SIG-M5 treated with dmso at 0.1 percent for 504 hours (cell line): ENCODE results near the gene PAOX.

ENCODE experiments used
- DNase-seq: peaks from one replicate; lab custom pipeline; 2025; ENCODE audit not compliant: unreplicated experiment; lab: John Stamatoyannopoulos, UW

PAOX gene

DNA sequence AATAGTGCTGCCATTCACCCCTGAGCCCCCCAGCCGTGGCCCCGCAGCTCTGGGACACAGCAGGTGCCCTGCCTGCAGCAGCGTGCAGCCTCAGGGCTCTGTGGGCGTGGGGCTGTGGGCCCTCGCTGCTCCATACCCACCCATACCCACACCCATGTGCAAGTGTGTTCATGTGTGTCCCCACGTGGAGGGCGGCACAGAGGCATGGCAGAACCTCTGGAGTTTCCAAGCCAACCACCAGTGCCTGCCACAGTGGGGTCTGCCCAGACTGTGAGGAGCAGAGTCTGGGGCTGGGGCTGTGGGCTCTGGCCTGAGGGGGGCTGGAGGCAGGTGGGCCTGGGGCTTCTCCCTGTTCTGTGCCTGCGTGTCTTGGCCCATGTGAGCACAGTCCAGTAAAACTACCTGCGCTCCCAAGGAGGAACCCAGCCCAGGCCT, 29.5 kb upstream of the PAOX start:
- no peak for DNase-seq

DNA sequence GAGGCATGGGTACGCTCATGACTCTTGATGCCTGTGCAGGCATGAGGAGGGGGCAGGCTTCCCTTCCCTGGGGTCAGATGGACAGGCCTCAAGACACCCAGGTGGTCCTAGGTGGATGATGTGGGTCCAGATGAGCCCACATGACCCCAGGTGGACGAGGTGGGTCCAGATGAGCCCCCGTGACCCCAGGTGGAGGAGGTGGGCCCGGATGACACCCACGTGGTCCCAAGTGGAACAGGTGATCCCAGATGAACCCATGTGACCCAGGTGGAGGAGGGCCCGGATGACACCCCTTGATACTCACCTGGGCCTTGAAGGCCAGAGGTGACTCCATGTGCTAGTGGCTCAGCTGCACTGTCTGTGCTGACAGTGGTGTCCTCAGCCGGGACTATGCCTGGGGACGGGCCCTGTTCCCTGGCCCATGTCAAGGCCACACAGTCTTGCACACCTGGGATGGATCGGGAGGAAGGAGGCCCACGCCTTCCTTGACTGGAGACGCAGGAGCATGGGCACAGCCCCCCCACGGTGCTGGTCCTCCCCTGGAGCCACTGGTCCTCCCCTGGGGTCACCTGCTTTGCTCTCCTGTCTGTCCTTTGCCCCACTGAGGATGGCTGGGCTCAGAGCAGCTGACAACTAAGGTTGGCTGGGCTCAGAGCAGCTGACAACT, 28.6 kb upstream of the PAOX start:
- DNase-seq: no peak

GRCh38 chr10:133350950-133351329, 28.1 kb upstream of the PAOX start:
- DNase-seq: no peak

DNA sequence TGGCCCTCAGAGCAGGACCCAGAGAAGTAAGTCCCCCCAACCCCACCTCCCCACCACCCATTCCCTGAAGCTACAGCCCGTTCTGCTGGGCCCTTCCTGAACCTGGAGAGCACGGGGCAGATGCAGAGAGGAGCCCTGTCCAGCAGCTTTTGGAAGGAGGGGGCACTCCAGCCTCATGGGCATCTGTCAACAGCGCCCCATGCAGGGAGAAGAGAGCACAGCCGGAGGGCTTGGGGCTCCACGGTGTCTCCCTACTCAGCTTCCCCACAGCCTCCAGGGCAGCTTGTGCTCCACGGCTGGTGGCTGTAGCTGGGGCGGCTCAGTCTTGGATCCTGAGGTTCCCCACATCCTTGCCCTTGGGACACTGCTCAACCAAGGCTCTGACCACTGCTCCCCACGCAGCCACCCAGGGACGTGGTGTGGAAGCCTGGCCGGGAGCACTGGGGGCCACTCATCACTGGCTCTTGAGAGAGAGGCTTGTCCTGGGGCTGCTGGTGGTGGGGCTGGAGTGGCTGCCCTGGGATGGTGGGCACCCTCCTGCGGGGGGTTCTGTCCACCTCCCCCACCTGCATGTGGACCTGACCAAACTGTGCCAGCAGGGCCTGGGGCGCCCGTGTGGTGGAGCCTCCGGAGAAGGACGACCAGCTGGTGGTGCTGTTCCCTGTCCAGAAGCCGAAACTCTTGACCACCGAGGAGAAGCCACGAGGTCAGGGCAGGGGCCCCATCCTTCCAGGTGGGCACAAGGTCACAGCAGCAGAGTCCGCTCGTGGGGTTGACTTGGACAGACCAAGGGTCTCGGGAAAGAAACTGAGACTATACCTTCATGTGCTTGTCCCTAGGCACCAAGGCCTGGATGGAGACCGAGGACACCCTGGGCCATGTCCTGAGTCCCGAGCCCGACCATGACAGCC, 27.4 kb upstream of the PAOX start:
- no peak for DNase-seq

DNA sequence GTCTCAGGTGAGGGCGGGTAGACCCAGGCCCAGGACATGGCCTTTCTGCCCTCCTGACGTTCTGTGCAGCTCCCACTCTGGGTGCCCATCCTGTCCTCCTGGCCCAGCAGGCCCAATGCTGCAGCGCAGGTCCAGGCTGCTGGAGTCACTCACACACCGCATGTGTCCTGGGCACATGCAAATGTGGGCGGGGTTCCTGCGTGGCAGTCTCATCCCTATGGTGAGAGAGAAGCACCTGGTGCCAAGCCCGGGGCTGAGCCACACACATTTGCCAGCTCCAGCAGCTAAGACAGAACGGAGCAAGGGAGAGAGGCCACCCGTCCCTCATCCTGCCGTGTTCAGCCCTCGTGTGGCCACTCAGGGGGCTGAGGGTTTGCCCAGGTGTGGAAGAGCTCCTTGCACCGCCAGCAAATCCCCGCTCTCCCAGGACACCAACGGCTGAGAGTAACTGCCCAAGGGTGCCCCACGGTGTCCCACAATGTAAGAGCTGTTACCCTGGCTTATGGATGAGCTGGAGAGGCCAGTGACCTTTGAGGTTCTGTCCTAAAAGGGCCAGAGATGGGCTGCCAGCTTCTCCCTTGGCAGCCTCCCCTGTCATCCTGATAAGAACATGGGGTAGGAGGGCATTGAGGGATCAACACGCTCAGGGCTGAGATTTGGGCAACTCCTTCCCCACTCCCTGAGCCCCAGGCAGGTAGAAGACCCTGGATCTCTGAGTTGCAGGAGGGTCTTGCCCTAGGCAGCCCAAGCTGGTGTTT, 25.7 kb upstream of the PAOX start:
- DNase-seq: no peak

DNA sequence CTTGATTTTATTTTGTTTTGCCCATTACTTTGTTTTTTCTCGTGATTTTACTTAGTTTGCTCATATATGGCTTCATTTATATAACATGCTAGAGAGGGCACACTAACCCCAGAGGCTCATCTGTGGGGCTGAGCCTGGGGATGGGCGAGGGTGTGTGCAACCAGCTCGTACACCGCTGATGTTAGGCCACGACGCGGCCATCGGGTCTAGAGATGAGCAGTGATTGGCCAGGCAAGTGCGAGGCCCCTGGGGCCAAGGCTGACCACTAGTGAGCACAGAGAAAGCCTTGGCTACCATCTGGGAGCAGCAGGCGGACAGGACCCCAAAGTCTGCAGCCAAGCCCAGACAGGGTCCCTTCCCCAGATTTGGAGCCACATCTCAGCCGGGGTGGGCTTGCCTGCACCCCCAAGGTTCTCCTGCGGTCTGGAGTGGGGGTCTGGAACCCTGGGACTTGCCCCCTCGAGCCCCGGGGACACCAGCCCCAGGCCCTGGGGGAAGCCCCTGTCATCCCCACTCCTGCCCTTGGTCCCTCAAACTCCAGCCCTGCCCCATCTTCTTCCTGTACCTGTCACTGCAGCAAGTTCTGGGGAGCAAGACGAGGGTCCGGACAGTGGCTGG, 25.0 kb upstream of the PAOX start:
- no peak for DNase-seq

DNA sequence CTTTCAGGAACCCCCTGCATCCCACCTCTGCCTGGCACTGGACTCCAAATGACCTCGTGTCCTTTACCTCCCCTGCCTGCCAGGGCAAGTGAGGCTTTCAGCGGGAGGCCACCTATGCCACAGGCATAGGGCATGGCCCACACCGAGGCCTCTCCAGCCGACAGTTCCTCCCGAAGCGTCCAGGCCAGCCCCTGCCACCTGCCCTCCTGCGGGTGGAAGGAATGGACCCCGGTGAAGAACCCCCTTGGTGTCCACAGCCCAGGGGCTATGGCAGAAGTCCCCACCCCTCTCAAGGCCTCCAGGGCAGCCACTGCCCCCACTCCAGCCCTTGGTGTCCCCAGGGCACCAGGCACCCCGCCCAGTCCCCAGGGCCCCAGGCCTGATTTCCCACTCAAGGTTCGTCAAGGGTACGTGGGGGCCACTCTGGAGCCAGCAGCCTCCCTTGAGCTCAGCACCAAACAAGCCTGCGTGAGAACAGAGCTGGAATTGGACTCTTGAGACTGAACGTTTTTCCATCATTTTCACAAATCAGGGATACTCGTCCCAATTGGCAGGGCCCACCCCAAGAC, 24.3 kb upstream of the PAOX start:
- DNase-seq: no peak

- no peak for DNase-seq
These were observed 23.8 kb upstream of the PAOX start for GRCh38 chr10:133355266-133355665.

DNA sequence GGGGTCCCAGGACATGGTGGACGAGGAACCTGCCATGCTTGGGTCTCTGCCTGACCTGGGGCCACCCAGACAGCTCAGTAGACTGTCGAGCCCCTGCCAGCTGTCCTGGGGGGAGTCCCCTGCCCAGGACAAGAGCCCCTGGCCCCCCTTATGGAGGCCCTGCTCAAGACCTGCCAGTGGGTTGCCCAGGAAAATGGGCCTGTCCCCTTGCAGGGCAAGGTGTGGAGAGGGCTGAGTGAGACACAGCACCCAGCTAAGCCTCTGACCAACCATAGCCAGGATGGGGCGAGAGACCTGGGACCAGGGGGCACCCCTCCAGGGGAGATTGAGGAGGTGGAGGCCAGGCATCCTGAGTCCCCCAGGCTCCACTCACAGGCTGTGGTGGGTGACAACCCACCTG, 23.1 kb upstream of the PAOX start:
- DNase-seq: no peak

GRCh38 chr10:133356549-133357284, 22.3 kb upstream of the PAOX start:
- no peak for DNase-seq

DNA sequence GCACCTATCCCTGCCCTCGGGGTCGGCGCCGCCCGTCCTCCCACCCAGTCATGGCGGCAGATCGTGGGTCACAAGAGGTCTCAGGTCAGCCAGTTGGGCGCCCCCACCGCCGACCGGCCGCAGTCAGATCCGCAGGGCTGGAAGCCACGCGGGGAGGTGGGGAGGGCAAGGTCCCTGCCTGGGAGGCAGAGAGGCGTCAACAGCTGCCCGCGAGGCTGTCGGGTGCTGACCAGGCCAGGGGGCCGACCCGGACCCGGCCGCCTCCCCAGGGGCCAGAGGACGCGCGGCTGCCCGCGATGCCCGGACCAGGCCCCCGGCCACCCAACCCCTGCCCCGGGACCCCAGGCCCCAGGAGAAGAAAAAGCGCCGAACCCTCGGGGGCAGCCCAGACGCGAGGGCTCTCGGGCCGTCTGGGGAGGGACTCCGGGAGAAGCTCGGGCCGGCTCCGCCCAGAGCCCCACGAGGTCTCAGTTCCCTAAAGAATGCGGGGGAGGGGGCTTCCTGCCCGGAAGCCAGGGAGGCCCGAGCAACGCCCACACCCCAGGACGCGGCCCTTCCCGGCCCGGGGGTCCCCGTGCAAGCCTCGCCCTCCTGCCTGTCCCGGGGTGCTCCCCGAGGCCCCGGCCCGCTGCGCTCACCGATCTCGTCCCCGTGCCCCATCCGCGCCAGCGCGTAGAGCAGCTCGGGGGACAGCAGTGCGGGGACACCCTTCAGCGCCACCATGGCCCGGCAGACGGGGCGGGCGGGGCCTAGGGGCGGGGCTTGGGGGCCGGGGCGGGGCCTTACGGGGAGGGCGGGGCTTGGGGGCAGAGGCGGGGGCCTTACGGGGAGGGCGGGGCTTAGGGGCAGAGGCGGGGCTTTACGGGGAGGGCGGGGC, 21.5 kb upstream of the PAOX start, which contains the start of gene FUOM:
Gene FUOM (minus strand): TSS at position 735 of the 877 bp plus-strand sequence. CDS start 12 bp downstream, at position 723.
- DNase-seq: peak; percentile 69

- no peak for DNase-seq
These were observed 20.7 kb upstream of the PAOX start for GRCh38 chr10:133358162-133358924.

- no peak for DNase-seq
These were observed 20.1 kb upstream of the PAOX start for GRCh38 chr10:133358925-133359310.

- DNase-seq: no peak
These were observed 19.5 kb upstream of the PAOX start for GRCh38 chr10:133359554-133359971.

- no peak for DNase-seq
These were observed 19.0 kb upstream of the PAOX start for GRCh38 chr10:133359972-133360610.

DNA sequence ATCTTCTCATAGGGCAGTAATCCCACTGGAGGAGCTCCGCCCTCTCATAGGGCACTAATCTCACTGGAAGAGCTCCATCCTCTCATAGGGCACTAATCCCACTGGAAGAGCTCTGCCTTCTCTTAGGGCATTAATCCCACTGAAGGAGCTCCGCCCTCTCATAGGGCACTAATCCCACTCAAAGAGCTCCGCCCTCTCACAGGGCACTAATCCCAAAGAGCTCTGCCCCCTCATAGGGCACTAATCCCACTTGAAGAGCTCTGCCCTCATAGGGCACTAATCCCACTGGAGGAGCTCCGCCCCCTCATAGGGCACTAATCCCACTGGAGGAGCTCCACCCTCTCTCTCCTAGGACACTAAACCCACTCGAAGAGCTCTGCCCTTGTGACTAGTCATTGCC, 17.8 kb upstream of the PAOX start:
- DNase-seq: no peak

DNA sequence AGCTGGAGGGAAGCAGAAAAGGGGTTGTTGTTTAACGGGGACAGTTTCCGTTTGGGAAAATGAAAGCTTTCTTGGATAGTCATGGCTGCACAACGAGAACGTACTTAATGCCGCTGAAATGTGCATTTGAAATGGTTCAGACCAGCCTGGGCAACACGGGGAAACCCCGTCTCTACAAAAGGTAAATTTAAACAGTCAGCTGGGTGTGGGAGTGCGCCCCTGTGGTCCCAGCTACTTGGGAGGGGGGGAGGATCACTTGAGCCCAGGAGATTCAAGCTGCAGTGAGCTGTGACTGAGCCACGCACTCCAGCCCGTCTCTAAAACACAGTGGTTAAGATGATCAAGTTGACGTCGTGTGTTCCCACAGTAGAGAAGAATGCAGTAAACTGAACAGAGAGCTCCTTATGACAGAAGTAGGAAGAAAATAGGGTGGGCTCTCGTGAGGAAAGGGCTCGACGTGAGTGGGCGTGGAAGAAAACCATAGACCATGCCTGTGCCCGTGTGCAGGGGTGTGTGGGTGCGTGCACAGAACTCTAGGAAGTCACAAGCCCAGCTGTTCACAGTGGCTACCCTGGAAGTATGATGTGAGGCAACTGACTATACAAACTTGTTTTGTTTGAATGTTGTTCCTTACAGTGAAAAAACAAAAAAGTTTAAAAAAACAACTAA, 17.2 kb upstream of the PAOX start:
- DNase-seq: no peak
